Upper lobe of left lung (tissue), 6 donors: ENCODE data around the gene ACSM2B. TPM values are rescaled to one million over a fixed set of nuclear protein-coding genes. Genes with fewer than 3 reads are reported as not detected.
"Not testable (repeated sequence)": the region's sequence is repeated elsewhere in the genome, so short reads cannot be mapped to it uniquely, and the experiment has no call there.

ENCODE experiments used
- ATAC-seq, 2 donors: fragments of 200-7000 bp; cut with Tn5 transposase; one replicate each; pipeline ENCODE4 v1.9.1; 2022; ENCODE audit warnings: mild to moderate bottlenecking in 2 of 2, moderate library complexity in 2 of 2; ENCODE audit not compliant: low FRiP score in 2 of 2
- DNase-seq, 2 donors: peaks; one replicate each; pipeline ENCODE4 v3.0.0-alpha.2; 2019 to 2020
- H3K27ac ChIP-seq, 4 donors: fragments of 200-600 bp; sonication (generic); one replicate each; pipeline ENCODE4 v1.5.1; 2016 to 2019
- H3K27me3 ChIP-seq, 4 donors: fragments of 200-600 bp; sonication (generic); one replicate each; pipeline ENCODE4 v1.5.1; 2017 to 2019
- H3K36me3 ChIP-seq, 4 donors: fragments of 200-600 bp; sonication (generic); one replicate each; pipeline ENCODE4 v1.5.1; 2016 to 2019
- H3K4me1 ChIP-seq, 4 donors: fragments of 200-600 bp; sonication (generic); one replicate each; pipeline ENCODE4 v1.5.1; 2018 to 2019
- H3K4me3 ChIP-seq, 4 donors: fragments of 200-600 bp; sonication (generic); one replicate each; pipeline ENCODE4 v1.5.1; 2017 to 2019; ENCODE audit warnings: mild to moderate bottlenecking in 2 of 4, moderate library complexity in 1 of 4
- H3K9me3 ChIP-seq, 4 donors: fragments of 200-600 bp; sonication (generic); one replicate each; pipeline ENCODE4 v1.5.1; 2018 to 2019
- EP300 ChIP-seq, 4 donors: sonication (generic); formaldehyde crosslinking; IDR thresholded peaks; one replicate each; pipeline ENCODE4 v1.5.1; 2017; ENCODE audit warnings: antibody characterized with exemption in 4 of 4, control low read depth in 2 of 4
- WGBS, 2 donors: methylation state at CpG; one replicate each; pipeline ENCODE4 v1.1.5; 2017 to 2018; 5-methylcytosine and 5-hydroxymethylcytosine counted together
- total RNA-seq, 6 donors: library from RNA; depleted of rRNA in 4 of 6; stranded (reverse); fragments of >200 nt in 4 of 6; gene quantifications; one replicate each; pipeline versions ENCODE4 v1.1.0 to v1.2.1, GENCODE V29; 2016 to 2021
- TF ChIP-seq, protein P1 (sequence below), 6 experiments: fragments of 450-650 bp in 4 of 6; fragments of 200-600 bp in 2 of 6; sonication (generic) in 2 of 6; IDR thresholded peaks; one replicate each; pipeline ENCODE4 v1.5.1; 2016 to 2019; ENCODE audit warnings: antibody characterized with exemption in 6 of 6
- donor health status: DM: no; HTN: no; CAD: no; lungs with moderate emphysema.
- donor health status: DM: no; HTN: yes; CAD: no; lungs with severe emphysema.

ACSM2B gene
- total RNA-seq, 6 donors from 2014 or later = 0.17 to 0.34 (median 0.20) TPM; not detected in 3

DNA sequence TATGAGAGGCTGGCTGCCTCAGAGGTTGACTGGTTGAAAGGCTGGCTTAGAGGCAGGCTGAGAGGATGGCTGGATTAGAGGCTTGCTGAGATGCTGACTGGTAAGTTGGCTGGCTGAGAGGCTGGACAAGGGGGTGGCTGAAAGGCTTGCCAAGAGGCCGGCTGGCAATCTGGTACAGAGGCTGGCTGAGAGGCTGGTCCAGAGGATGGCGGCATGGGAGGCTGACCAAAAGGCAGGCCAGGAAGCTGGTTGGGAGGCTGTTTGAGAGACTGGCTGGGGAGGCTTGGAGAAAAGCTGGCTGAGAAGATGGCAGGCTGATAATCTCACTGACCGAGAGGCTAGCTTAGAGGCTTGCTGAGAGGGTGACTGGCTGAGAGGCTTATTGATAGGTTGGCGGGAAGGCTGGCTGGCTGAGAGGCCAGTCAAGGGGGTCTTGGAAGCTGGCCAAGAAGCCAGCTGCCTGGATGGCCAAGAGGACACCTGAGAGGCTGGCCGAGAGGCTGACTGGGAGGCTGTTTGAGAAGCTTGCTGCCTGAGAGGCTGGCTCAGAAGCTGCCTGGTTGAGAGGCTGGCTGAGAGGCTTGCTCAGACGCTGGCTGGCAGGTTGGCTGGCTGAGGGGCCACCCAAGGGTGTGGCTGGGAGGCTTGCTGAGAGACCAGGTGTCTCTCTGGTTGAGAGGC lies 34.2 kb upstream of the ACSM2B start:
- Histone ChIP-seq H3K36me3 (no peaks in the 10 kb centered on the region), H3K27ac (peak overlapping the region in 2 of 4 donors; percentile 12 to 72), H3K4me3 (no peak overlapping the region), H3K4me1 (peaks cover 4 to 32% (median 23%) of the 10 kb centered on the region in 4 donors), H3K27me3 (no peaks in the 10 kb centered on the region), H3K9me3 (no peaks in the 10 kb centered on the region)
- TF ChIP-seq, protein P1, sequence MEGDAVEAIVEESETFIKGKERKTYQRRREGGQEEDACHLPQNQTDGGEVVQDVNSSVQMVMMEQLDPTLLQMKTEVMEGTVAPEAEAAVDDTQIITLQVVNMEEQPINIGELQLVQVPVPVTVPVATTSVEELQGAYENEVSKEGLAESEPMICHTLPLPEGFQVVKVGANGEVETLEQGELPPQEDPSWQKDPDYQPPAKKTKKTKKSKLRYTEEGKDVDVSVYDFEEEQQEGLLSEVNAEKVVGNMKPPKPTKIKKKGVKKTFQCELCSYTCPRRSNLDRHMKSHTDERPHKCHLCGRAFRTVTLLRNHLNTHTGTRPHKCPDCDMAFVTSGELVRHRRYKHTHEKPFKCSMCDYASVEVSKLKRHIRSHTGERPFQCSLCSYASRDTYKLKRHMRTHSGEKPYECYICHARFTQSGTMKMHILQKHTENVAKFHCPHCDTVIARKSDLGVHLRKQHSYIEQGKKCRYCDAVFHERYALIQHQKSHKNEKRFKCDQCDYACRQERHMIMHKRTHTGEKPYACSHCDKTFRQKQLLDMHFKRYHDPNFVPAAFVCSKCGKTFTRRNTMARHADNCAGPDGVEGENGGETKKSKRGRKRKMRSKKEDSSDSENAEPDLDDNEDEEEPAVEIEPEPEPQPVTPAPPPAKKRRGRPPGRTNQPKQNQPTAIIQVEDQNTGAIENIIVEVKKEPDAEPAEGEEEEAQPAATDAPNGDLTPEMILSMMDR (IDR thresholded peaks at IDR 0.05) = no peak
- ATAC-seq (no peak), DNase-seq (peak; percentile 45 to 48)
- 60 to 71% methylated on average over 5 to 6 of the region's 6 CpGs for WGBS, 2 donors

DNA sequence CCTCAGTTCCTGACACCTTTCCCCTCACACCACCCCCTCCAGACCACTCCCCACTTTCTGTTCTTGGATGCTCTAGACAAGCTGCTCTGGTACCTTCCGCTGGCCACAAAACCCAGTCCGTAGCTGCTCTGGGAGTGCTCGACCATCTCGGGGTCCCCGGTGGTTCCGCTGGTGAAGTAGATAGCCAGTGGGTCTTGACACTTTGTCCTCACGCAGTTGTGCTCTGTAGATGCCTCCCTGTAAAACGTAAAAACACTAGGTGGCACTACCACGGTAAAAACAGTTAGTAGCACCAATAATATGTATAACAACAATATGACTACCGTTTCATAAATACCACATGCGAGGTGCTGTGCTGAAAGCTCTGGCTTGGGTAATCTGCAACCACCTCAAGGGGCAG lies 26.0 kb upstream of the ACSM2B start:
- DNase-seq, H3K36me3 ChIP-seq, H3K27ac ChIP-seq, H3K4me3 ChIP-seq, H3K9me3 ChIP-seq, ATAC-seq, H3K27me3 ChIP-seq, H3K4me1 ChIP-seq: not testable (repeated sequence)
- TF ChIP-seq, protein P1 (IDR thresholded peaks at IDR 0.05) = peak in 1 of 6 experiments; percentile 35
- WGBS, 2 donors = 44 to 50% methylated on average over 11 of the region's 11 CpGs

DNA sequence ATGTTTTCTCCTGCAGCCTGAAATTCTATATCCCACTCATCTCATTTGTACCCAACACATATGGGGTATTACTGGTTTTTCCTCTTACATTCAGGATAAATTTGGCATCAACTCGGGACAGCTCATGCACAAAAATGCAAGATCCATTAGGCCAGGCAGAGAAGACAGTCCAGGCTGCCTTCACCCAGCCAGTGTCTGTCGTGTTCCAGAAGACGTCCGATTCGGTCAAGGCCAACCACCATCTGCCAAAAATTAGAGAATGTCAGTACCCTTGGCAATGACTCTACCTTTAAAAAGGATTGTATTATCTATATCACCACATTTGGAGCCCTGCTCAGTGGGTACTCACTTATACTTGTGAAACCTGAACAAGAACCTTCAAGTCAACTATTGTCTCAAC lies 23.3 kb upstream of the ACSM2B start:
- not testable (repeated sequence) for H3K27me3 ChIP-seq, H3K27ac ChIP-seq, DNase-seq, H3K36me3 ChIP-seq, H3K9me3 ChIP-seq, H3K4me3 ChIP-seq, H3K4me1 ChIP-seq, ATAC-seq
- 87 to 90% methylated on average over 5 of the region's 5 CpGs for WGBS, 2 donors

DNA sequence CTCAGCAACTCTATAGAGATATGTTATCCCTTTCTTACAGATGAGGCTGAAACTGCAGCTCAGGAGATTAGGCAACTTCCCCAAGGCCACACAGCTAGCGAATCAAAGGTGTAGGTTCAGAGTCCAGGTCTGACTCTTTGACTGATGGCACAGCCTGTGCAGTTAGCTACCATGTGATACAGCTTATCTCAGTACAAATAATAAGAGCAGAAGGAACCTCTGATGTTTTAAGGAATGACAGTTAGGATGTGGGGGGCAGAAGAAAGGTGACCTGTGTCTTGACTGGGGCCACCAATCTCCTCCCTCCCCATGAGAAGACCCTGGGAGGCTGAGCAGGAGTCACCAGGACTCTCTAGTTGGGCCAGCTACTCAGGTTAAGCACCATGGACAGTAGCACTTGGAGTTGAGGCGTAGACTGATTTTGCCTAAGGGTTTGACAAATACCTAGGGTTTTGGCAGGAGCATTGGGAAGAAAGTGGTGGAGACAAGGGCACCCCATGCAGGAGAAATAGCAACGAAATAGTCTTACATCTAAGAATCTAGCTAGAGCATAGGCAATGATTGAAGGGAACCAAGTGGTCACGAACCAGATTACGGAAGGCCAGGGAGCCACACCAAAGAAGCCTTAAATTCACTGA lies 22.8 kb upstream of the ACSM2B start:
- Histone ChIP-seq H3K27ac (no peak overlapping the region), H3K9me3 (no peaks in the 10 kb centered on the region), H3K4me1 (no peaks in the 10 kb centered on the region), H3K27me3 (no peaks in the 10 kb centered on the region), H3K4me3 (no peak overlapping the region), H3K36me3 (no peaks in the 10 kb centered on the region)
- no peak for ATAC-seq
- no peak for TF ChIP-seq EP300 (IDR thresholded peaks at IDR 0.05)
- no peak for DNase-seq
- 72 to 77% methylated on average over 5 of the region's 5 CpGs for WGBS, 2 donors

DNA sequence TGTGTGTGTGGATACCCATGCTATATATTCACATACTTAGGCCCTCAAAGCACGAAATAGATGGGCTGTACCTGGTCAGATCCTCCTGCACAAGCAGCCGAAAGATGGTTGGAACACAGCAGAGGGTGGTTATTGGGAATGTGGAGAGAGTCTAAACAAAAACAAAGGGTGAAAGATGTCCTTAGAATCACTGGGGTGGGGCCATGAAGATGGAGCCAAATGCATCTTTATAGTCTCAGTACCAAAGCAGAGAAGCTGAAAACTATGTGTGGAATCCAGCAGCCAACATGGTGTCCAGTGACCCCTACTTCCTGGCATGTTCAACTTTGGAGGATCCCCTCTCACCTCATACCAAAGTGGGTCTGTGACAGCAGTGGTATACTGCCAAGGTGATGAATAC lies 19.5 kb upstream of the ACSM2B start:
- not testable (repeated sequence) for ATAC-seq, H3K27ac ChIP-seq
- WGBS, 2 donors = 72 to 76% methylated on average over 2 of the region's 2 CpGs

DNA sequence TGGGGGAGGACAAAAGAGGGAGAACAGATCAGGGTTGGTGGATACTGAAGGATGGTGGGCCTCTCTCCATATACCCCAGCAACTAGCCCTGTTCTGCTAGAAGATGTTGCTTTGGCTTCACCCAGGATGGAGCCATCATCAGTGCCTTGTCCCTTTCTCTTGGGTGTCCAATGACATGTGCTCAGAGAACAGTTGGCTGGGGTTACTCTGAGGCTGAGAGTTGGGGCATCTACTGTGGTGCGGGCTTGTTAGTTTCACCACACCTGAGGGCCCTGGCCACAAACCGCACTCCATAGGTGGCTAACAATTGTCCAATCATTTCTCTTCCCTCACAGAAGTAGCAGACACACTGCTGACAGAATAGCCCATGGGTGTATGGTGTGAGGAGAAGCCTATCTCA lies 18.9 kb upstream of the ACSM2B start:
- H3K27ac ChIP-seq, ATAC-seq, H3K4me1 ChIP-seq, H3K4me3 ChIP-seq, H3K9me3 ChIP-seq, DNase-seq, H3K27me3 ChIP-seq, H3K36me3 ChIP-seq: not testable (repeated sequence)
- 89% methylated on average over 2 of the region's 2 CpGs; no CpG with 5 or more reads in 1 of the 2 donors for WGBS, 2 donors

More for the DNA sequence above, 19.5 kb upstream of the ACSM2B start:
- not testable (repeated sequence) for H3K9me3 ChIP-seq, H3K27me3 ChIP-seq, H3K4me1 ChIP-seq, H3K36me3 ChIP-seq, DNase-seq, H3K4me3 ChIP-seq

DNA sequence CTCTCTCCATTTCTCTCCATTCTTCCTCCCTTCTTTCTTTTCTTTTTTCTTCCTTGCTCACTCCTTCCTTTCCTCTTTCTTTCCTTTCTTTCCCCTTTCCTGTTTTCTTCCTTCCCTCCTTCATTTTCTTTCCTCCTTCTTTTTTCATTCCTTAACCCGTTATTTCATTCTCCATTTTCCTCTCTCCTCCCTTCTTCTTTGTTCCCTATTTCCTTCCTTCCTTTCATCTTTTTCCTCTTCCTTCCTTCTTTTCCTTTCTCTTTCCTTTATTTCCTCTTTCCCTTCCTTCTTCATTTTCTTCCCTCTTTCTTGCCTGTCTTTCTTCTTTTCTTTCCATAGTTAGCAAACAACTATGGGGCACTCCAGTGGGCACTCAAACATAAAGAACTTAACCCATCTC lies 16.6 kb upstream of the ACSM2B start:
- not testable (repeated sequence) for H3K36me3 ChIP-seq, H3K4me1 ChIP-seq, H3K27me3 ChIP-seq, H3K4me3 ChIP-seq, DNase-seq, H3K9me3 ChIP-seq, H3K27ac ChIP-seq, ATAC-seq
- 57 to 58% methylated on average over 1 of the region's 1 CpG for WGBS, 2 donors

DNA sequence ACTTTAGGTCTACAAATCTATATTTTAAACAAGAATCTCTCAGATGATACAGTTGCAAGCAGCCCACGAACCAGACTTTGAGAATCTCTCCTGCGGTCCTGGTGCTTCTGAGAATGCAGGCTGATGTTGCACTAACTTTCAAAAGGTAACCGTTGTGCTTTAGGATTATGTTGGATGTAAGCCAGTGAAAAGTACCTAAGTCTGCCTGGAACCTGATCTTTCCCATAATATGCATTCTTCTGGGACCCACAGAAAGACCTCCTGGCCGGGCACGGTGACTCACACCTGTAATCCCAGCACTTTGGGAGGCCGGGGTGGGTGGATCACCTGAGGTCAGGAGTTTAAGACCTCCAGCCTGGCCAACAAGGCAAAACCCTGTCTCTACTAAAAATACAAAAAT lies 13.3 kb upstream of the ACSM2B start:
- not testable (repeated sequence) for H3K27me3 ChIP-seq, H3K9me3 ChIP-seq, H3K4me1 ChIP-seq, DNase-seq, H3K4me3 ChIP-seq, H3K27ac ChIP-seq, H3K36me3 ChIP-seq, ATAC-seq
- 85% methylated on average over 4 of the region's 6 CpGs; no CpG with 5 or more reads in 1 of the 2 donors for WGBS, 2 donors
